ENCODE data around the gene INCA1. TPM values are rescaled to one million over a fixed set of nuclear protein-coding genes. Genes with fewer than 3 reads are reported as not detected.

Gene INCA1
- total RNA-seq, 1 experiment from 2014 or later, result 1.3 TPM

DNA sequence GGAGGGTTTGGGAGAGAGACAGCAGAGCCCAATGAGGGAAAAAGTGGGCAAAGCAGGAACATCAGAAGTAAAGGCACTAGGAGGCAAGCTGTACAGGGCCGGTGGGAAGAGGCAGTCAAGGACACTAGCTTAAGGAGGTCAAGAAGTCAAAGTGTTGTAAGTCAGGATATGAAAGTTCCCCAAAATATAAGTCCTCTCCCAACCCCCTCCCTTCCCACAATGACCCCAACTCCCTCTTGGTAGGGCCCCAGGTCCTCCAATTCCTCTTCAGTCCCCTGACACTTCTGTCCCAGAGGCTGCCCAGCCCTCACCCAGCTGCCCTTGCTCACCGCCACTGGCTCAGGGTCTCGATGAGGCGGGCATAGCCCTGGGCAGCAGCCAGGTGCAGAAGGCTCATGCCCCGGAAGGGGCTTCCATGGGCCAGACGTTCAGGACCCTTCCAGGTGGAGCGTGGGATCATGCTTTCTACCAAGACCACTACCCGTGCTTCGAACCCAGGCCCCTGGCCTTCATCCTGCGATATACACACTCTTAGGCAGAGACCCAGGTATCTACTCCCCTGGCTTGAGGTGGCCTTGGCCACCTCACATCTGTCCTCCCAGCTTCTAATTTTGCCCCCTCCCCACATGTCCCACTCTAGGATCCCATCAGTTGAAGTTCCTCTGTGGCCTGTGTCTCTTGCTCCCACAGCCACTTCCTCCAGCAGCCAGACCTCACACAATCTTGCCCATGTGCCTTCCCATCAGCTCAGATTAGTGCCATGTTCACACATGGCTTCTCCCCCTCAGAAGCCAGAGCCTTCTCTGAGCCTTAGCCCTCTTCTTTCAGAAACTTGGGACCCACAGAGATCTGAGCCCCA is 23.8 kb downstream of the INCA1 start:
- H3K9me3 ChIP-seq (ENCODE audit: control insufficient read depth, low read depth, low read length), result no peaks in the 10 kb centered on the region
- peak overlapping the region; percentile 4 for H3K4me2 ChIP-seq (ENCODE audit: insufficient read depth, insufficient read length, low read length)
- no peak overlapping the region for H4K8ac ChIP-seq (replicated peaks; ENCODE audit: insufficient read length, low read depth, low read length)
- no peak overlapping the region for H2BK120ac ChIP-seq (ENCODE audit: low read depth, low read length, poor library complexity, severe bottlenecking)
- Mint-ChIP-seq H3K27me3 (ENCODE audit: low read depth) (peaks cover 55% of the 10 kb centered on the region), H3K36me3 (ENCODE audit: insufficient read depth in 1 of 3, low read depth in 3 of 3) (peaks cover 20 to 52% (median 24%) of the 10 kb centered on the region in 3 experiments), H3K4me1 (peaks cover 31% of the 10 kb centered on the region in 2 experiments), H3K4me3 (peak overlapping the region in 1 of 2 experiments; percentile 24; a peak in 3 of 5 replicates), H3K9me3 (no peaks in the 10 kb centered on the region), H3K27ac (peak overlapping the region in 1 of 3 experiments; percentile 66; a peak in 2 of 7 replicates)
- H2BK5ac ChIP-seq (ENCODE audit: insufficient read length, low read length), result no peak overlapping the region
- no peak overlapping the region for H2BK12ac ChIP-seq (ENCODE audit: insufficient read length, low read depth, low read length)
- H3K4me1 ChIP-seq (ENCODE audit: insufficient read depth, low read length), result peaks cover 10% of the 10 kb centered on the region; the same call in 1 of the 2 replicates
- H2BK15ac ChIP-seq (ENCODE audit: low read depth, low read length), result no peak overlapping the region
- H3K56ac ChIP-seq (ENCODE audit: insufficient read length, low read depth, low read length), result no peak overlapping the region
- DNase-seq, result no peak
- H3K79me2 ChIP-seq (ENCODE audit: insufficient read depth, low read length), result peaks cover 2% of the 10 kb centered on the region; the same call in 1 of the 2 replicates
- no peak overlapping the region for H2BK20ac ChIP-seq (ENCODE audit: low read depth, low read length, poor library complexity, severe bottlenecking)
- no peaks in the 10 kb centered on the region for H4K20me1 ChIP-seq (ENCODE audit: control insufficient read depth, insufficient read depth, insufficient read length)
- peaks cover 21% of the 10 kb centered on the region; the same call in 1 of the 2 replicates for H3K27me3 ChIP-seq (ENCODE audit: insufficient read depth, low read length)
- H3K4ac ChIP-seq (ENCODE audit: low read depth, low read length), result no peak overlapping the region
- H2AK5ac ChIP-seq (ENCODE audit: insufficient read length, low read length), result no peak overlapping the region
- no peak overlapping the region for H4K5ac ChIP-seq (ENCODE audit: insufficient read length, low read depth, low read length)
- H3K14ac ChIP-seq (ENCODE audit: insufficient read depth, low read length), result no peak overlapping the region; the same call in 1 of the 2 replicates
- no peak overlapping the region for H3K18ac ChIP-seq (ENCODE audit: insufficient read length, low read depth, low read length)
- TF ChIP-seq CTCF (conservative IDR thresholded peaks at IDR 0.05), result no peak
- no peak overlapping the region for H4K91ac ChIP-seq (ENCODE audit: insufficient read length, low read depth, low read length)
- H3K79me1 ChIP-seq (ENCODE audit: insufficient read depth, low read depth, low read length, poor library complexity, severe bottlenecking), result no peaks in the 10 kb centered on the region
- no peak overlapping the region for H3T11ph ChIP-seq (ENCODE audit: low read length)
- no CpG with 5 or more reads among the region's 10 CpGs for WGBS (ENCODE audit: extremely low coverage, insufficient read length, low lambda C conversion rate)
- peaks cover 10% of the 10 kb centered on the region for H3K23me2 ChIP-seq (ENCODE audit: insufficient read length, low read depth, low read length, poor library complexity, severe bottlenecking)
- H3K27ac ChIP-seq (ENCODE audit: insufficient read length, low read depth, low read length), result no peak overlapping the region
- no peak overlapping the region for H3K23ac ChIP-seq (ENCODE audit: insufficient read length, low read depth, low read length)
- H3K9ac ChIP-seq (ENCODE audit: extremely low read depth, insufficient read length, low read length), result no peak overlapping the region
- H2AFZ ChIP-seq (ENCODE audit: low read length), result no peak overlapping the region

All from H9 (cell line).